SK-N-SH (cell line): ENCODE data around the gene PRSS36. TPM values are rescaled to one million over a fixed set of nuclear protein-coding genes. Genes with fewer than 3 reads are reported as not detected.

ENCODE experiments used
- CTCF ChIA-PET: fragments of 300-600, 350-600 bp; formaldehyde crosslinking; extraction: SDS; loops from one replicate; lab custom pipeline; 2021; lab: Yijun Ruan, JAX
- POLR2A ChIA-PET: fragments of 350-600 bp; sonication (Branson Sonifier 250); formaldehyde crosslinking; extraction: SDS; loops from one replicate; lab custom pipeline; 2020; ENCODE audit warnings: antibody characterized with exemption, inconsistent platforms; lab: Yijun Ruan, JAX
- DNase-seq: peaks from one replicate; pipeline ENCODE4 v3.0.0; 2012
- H2AFZ ChIP-seq: fragments of 200-600 bp; sonication (generic); 2 replicates; pipeline ENCODE4 v1.8.1; 2016; ENCODE audit warnings: antibody characterized with exemption, mild to moderate bottlenecking, low read depth
- H3F3A ChIP-seq: fragments of 200-600 bp; sonication (generic); replicated peaks from 2 replicates; pipeline ENCODE3; 2016; ENCODE audit warnings: antibody characterized with exemption, mild to moderate bottlenecking; ENCODE audit not compliant: insufficient read depth
- H3K27ac ChIP-seq, 2 experiments: fragments of 200-500 bp in 1 of 2; fragments of 200-600 bp in 1 of 2; sonication (Bioruptor generic) in 1 of 2; sonication (generic), shearing (Covaris generic) in 1 of 2; 2 replicates each; pipeline versions ENCODE4 v1.5.1 to v1.6.1; 2014 to 2016; ENCODE audit warnings: low read depth in 2 of 2, inconsistent platforms in 1 of 2, low read length in 1 of 2, mild to moderate bottlenecking in 1 of 2, mixed read lengths in 1 of 2
- H3K27me3 ChIP-seq: fragments of 200-600 bp; sonication (generic), shearing (Covaris generic); 2 replicates; pipeline ENCODE4 v1.6.1; 2016; ENCODE audit warnings: mixed run types; ENCODE audit not compliant: insufficient read depth
- H3K36me3 ChIP-seq, 2 experiments: fragments of 200-500 bp in 1 of 2; fragments of 200-600 bp in 1 of 2; sonication (Bioruptor generic) in 1 of 2; sonication (generic) in 1 of 2; replicated peaks in 1 of 2; 2 replicates each; pipeline versions ENCODE3 to v1.5.1; 2014 to 2016; ENCODE audit warnings: low read length in 1 of 2, mild to moderate bottlenecking in 1 of 2; ENCODE audit not compliant: insufficient read depth in 2 of 2, control insufficient read depth in 1 of 2
- H3K4me1 ChIP-seq, 2 experiments: fragments of 200-500 bp in 1 of 2; fragments of 200-600 bp in 1 of 2; sonication (Bioruptor generic) in 1 of 2; sonication (generic), shearing (Covaris generic) in 1 of 2; 2 replicates each; pipeline versions ENCODE4 v1.5.1 to v1.6.1; 2014 to 2016; ENCODE audit warnings: low read depth in 1 of 2, low read length in 1 of 2, mixed run types in 1 of 2; ENCODE audit not compliant: insufficient read depth in 2 of 2, control insufficient read depth in 1 of 2
- H3K4me2 ChIP-seq: fragments of 200-600 bp; sonication (generic), shearing (Covaris generic); 2 replicates; pipeline ENCODE4 v1.6.1; 2017; ENCODE audit warnings: mixed run types
- H3K4me3 ChIP-seq, 2 experiments: fragments of 200-500 bp in 1 of 2; fragments of 200-600 bp in 1 of 2; sonication (Bioruptor generic) in 1 of 2; sonication (generic), shearing (Covaris generic) in 1 of 2; 2 replicates each; pipeline versions ENCODE4 v1.5.1 to v1.8.1; 2014 to 2016; ENCODE audit warnings: low read depth in 2 of 2, inconsistent platforms in 1 of 2, low read length in 1 of 2, mild to moderate bottlenecking in 1 of 2, mixed read lengths in 1 of 2, moderate library complexity in 1 of 2
- H3K79me2 ChIP-seq: fragments of 200-600 bp; sonication (generic); 2 replicates; pipeline ENCODE4 v1.8.1; 2017; ENCODE audit warnings: mild to moderate bottlenecking; ENCODE audit not compliant: insufficient read depth
- H3K9ac ChIP-seq: fragments of 200-600 bp; sonication (generic); 2 replicates; pipeline ENCODE4 v1.6.1; 2017; ENCODE audit warnings: mixed run types
- H3K9me2 ChIP-seq: fragments of 200-600 bp; sonication (generic); 2 replicates; pipeline ENCODE4 v1.6.1; 2017; ENCODE audit warnings: mixed run types
- H3K9me3 ChIP-seq: fragments of 200-600 bp; sonication (generic); 2 replicates; pipeline ENCODE4 v1.6.1; 2017; ENCODE audit warnings: mixed run types, mild to moderate bottlenecking, moderate library complexity
- H4K20me1 ChIP-seq: fragments of 200-600 bp; sonication (generic); 2 replicates; pipeline ENCODE4 v1.6.1; 2017; ENCODE audit warnings: mild to moderate bottlenecking, mixed run types; ENCODE audit not compliant: insufficient read depth
- ELF1 ChIP-seq: IDR thresholded peaks from 2 replicates; pipeline ENCODE4 v1.4.0; 2012
- EP300 ChIP-seq, 2 experiments: IDR thresholded peaks; 2 replicates each; pipeline versions ENCODE4 v1.4.0 to v1.6.1; 2012; ENCODE audit warnings: borderline replicate concordance in 1 of 2, low read depth in 1 of 2, low read length in 1 of 2
- EZH2phosphoT487 ChIP-seq: fragments of 200-600 bp; sonication (generic); IDR thresholded peaks from 2 replicates; pipeline ENCODE4 v1.6.1; 2017; ENCODE audit warnings: low read depth, mixed run types, mild to moderate bottlenecking, antibody characterized with exemption, moderate library complexity, borderline replicate concordance
- FOSL2 ChIP-seq: IDR thresholded peaks from 2 replicates; pipeline ENCODE4 v1.4.0; 2012; ENCODE audit warnings: low read depth, mild to moderate bottlenecking, moderate library complexity, borderline replicate concordance
- FOXJ3 ChIP-seq: sonication (generic); formaldehyde crosslinking; IDR thresholded peaks from 2 replicates; pipeline ENCODE4 v1.5.1; 2020; ENCODE audit warnings: mild to moderate bottlenecking, missing genetic modification reagents
- FOXM1 ChIP-seq: IDR thresholded peaks from 2 replicates; pipeline ENCODE4 v1.4.0; 2012; ENCODE audit warnings: low read depth, mild to moderate bottlenecking
- GATA2 ChIP-seq: sonication (generic); formaldehyde crosslinking; IDR thresholded peaks from 2 replicates; pipeline ENCODE4 v1.5.0; 2020; ENCODE audit warnings: mild to moderate bottlenecking, missing genetic modification reagents
- IRF3 ChIP-seq: fragments of 150-350 bp; IDR thresholded peaks from 2 replicates; pipeline ENCODE4 v1.6.1; 2016; ENCODE audit warnings: mild to moderate bottlenecking, low read depth, low read length
- JUND ChIP-seq: IDR thresholded peaks from 2 replicates; pipeline ENCODE4 v1.4.0; 2012
- MXI1 ChIP-seq: IDR thresholded peaks from 2 replicates; pipeline ENCODE4 v1.6.1; 2012; ENCODE audit warnings: mild to moderate bottlenecking, low read depth, low read length, improper control_type of control experiment
- NFIC ChIP-seq: IDR thresholded peaks from 2 replicates; pipeline ENCODE4 v1.4.0; 2012; ENCODE audit warnings: borderline replicate concordance
- PBX3 ChIP-seq: IDR thresholded peaks from 2 replicates; pipeline ENCODE4; 2012
- RAD21 ChIP-seq: IDR thresholded peaks from 2 replicates; pipeline ENCODE4 v1.6.1; 2012; ENCODE audit warnings: mild to moderate bottlenecking, low read length
- RXRA ChIP-seq: IDR thresholded peaks from 2 replicates; pipeline ENCODE4 v1.4.0; 2012; ENCODE audit warnings: low read depth, mild to moderate bottlenecking, borderline replicate concordance
- SMC3 ChIP-seq: IDR thresholded peaks from 2 replicates; pipeline ENCODE4 v1.6.1; 2012; ENCODE audit warnings: low read depth, low read length, improper control_type of control experiment
- TAF1 ChIP-seq: IDR thresholded peaks from 2 replicates; pipeline ENCODE4 v1.6.1; 2012; ENCODE audit warnings: low read depth, mild to moderate bottlenecking, low read length, moderate library complexity, borderline replicate concordance
- TCF12 ChIP-seq: IDR thresholded peaks from 2 replicates; pipeline ENCODE4 v1.4.0; 2012
- TEAD4 ChIP-seq: IDR thresholded peaks from 2 replicates; pipeline ENCODE4 v1.4.0; 2012; ENCODE audit warnings: mild to moderate bottlenecking, borderline replicate concordance; ENCODE audit not compliant: insufficient read depth
- YY1 ChIP-seq: IDR thresholded peaks from 2 replicates; pipeline ENCODE4 v1.4.0; 2012; ENCODE audit warnings: low read depth, mild to moderate bottlenecking
- WGBS: methylation state at CpG from one replicate; pipeline ENCODE4 v1.1.6; 2017; ENCODE audit warnings: low lambda C conversion rate; 5-methylcytosine and 5-hydroxymethylcytosine counted together
- polyA plus RNA-seq, 3 experiments: library from polyadenylated mRNA; depleted of rRNA; stranded (reverse); fragments of >200 nt; gene quantifications; 2 replicates each; pipeline ENCODE4 v1.2.3, GENCODE V29; 2012

Gene PRSS36
- polyA plus RNA-seq, 1 of the 3 experiments (the other 2 are of a cell fraction): 0.49 TPM

GRCh38 chr16:31127182-31127581 lies 22.7 kb downstream of the PRSS36 start (continued):
- no peak for TF ChIP-seq MXI1
- TF ChIP-seq JUND: no peak
- TF ChIP-seq FOXM1: no peak
- TF ChIP-seq RXRA: no peak
- no peak for TF ChIP-seq TEAD4
- no peak for TF ChIP-seq EZH2phosphoT487
- TF ChIP-seq RAD21: no peak
- TF ChIP-seq PBX3: no peak
- no peak for TF ChIP-seq NFIC
- TF ChIP-seq FOXJ3 (CRISPR knock-in tag): no peak
- TF ChIP-seq FOSL2: no peak
- no peak for TF ChIP-seq TCF12

- Histone ChIP-seq H3K27ac (no peak overlapping the region), H3F3A (peaks cover 3% of the 10 kb centered on the region), H4K20me1 (no peaks in the 10 kb centered on the region), H3K4me1 (no peaks in the 10 kb centered on the region), H3K9ac (no peak overlapping the region), H3K79me2 (peaks cover under 1% of the 10 kb centered on the region; the same call in 1 of the 2 replicates), H3K36me3 (peaks cover 18 to 23% of the 10 kb centered on the region in 2 experiments), H3K4me3 (no peak overlapping the region), H3K27me3 (no peaks in the 10 kb centered on the region), H2AFZ (no peak overlapping the region), H3K9me3 (no peaks in the 10 kb centered on the region), H3K4me2 (no peak overlapping the region), H3K9me2 (no peaks in the 10 kb centered on the region)
- ChIA-PET CTCF (interaction anchor here (1.3 kb wide), 1 partner anchor 16 kb away, joined by 4 read pairs; no protein-coding TSS in a partner anchor), POLR2A (interaction anchor here (2.8 kb wide), 1 partner anchor 9 kb away, joined by 12 read pairs; the partner anchor contains the start of gene KAT8)
- 95% methylated on average over 3 of the region's 3 CpGs for WGBS
- no peak for DNase-seq
- TF ChIP-seq EP300 (IDR thresholded peaks at IDR 0.05; ENCODE audit: borderline replicate concordance in 1 of 2, low read depth in 1 of 2, low read length in 1 of 2): no peak
- no peak for TF ChIP-seq FOXJ3 (CRISPR knock-in tag)
- TF ChIP-seq SMC3: no peak
- no peak for TF ChIP-seq IRF3
- TF ChIP-seq TAF1: no peak
- no peak for TF ChIP-seq GATA2 (CRISPR knock-in tag)
- TF ChIP-seq NFIC: no peak
- no peak for TF ChIP-seq YY1
- no peak for TF ChIP-seq ELF1
Measured at GRCh38 chr16:31125844-31126243, 24.0 kb downstream of the PRSS36 start.
